ENCODE measurements around the gene CGNL1. TPM values are rescaled to one million over a fixed set of nuclear protein-coding genes. Genes with fewer than 3 reads are reported as not detected.

CGNL1 gene
- total and polyA plus RNA-seq, 8 donors, result 0.29 to 36.2 (median 19.5) TPM

GRCh38 chr15:57519806-57520205, 143.5 kb downstream of the CGNL1 start:
- no peak for TF ChIP-seq POLR2A (IDR thresholded peaks at IDR 0.05)
- no peak for TF ChIP-seq POLR2AphosphoS5 (IDR thresholded peaks at IDR 0.05)
- no peak for TF ChIP-seq EP300 (IDR thresholded peaks at IDR 0.05)
- TF ChIP-seq CTCF (IDR thresholded peaks at IDR 0.05), result no peak

GRCh38 chr15:57521503-57521902, 145.2 kb downstream of the CGNL1 start:
- Histone ChIP-seq H3K9me3 (no peaks in the 10 kb centered on the region), H3K36me3 (peaks cover 3 to 26% (median 20%) of the 10 kb centered on the region in 4 donors), H3K4me1 (peaks cover 11 to 45% (median 28%) of the 10 kb centered on the region in 4 donors), H3K27me3 (no peaks in the 10 kb centered on the region), H3K27ac (peak overlapping the region; percentile 18 to 70 (median 67)), H3K4me3 (no peak overlapping the region)
- no peak for DNase-seq
- 59 to 85% (median 77%) methylated on average over 2 of the region's 2 CpGs for WGBS, 5 donors
- TF ChIP-seq POLR2A (IDR thresholded peaks at IDR 0.05) (no peak), POLR2AphosphoS5 (IDR thresholded peaks at IDR 0.05) (no peak), EP300 (IDR thresholded peaks at IDR 0.05) (no peak)
- intact Hi-C loops (cut with DNase I; ENCODE audit: low total_unique reads), result loop anchor here (5.0 kb wide), 1 partner anchor 179 kb away; no protein-coding TSS in a partner anchor

More at GRCh38 chr15:57519806-57520205, 143.5 kb downstream of the CGNL1 start:
- H3K27me3 ChIP-seq, result no peaks in the 10 kb centered on the region
- 76 to 95% (median 87%) methylated on average over 4 of the region's 4 CpGs for WGBS, 5 donors
- H3K27ac ChIP-seq, result peak overlapping the region in 1 of 5 donors; percentile 14
- no peaks in the 10 kb centered on the region for H3K9me3 ChIP-seq
- H3K36me3 ChIP-seq, result peaks cover 3 to 26% (median 20%) of the 10 kb centered on the region in 4 donors
- peaks cover 9 to 36% (median 28%) of the 10 kb centered on the region in 4 donors for H3K4me1 ChIP-seq
- H3K4me3 ChIP-seq, result no peak overlapping the region
- intact Hi-C loops (cut with DNase I; ENCODE audit: low total_unique reads), result loop anchor here (5.0 kb wide), 1 partner anchor 178 kb away; no protein-coding TSS in a partner anchor
- DNase-seq, result no peak

- TF ChIP-seq POLR2AphosphoS5 (IDR thresholded peaks at IDR 0.05) (peak in 1 of 3 donors; percentile 47), POLR2A (IDR thresholded peaks at IDR 0.05) (no peak)
- intact Hi-C loops (cut with DNase I; ENCODE audit: low total_unique reads), result loop anchor here (5.0 kb wide), 1 partner anchor 180 kb away; no protein-coding TSS in a partner anchor
- H3K9me3 ChIP-seq, result no peaks in the 10 kb centered on the region
- peak overlapping the region; percentile 18 to 70 (median 67) for H3K27ac ChIP-seq
- H3K4me3 ChIP-seq, result no peak overlapping the region
- 30 to 61% (median 48%) methylated on average over 9 of the region's 9 CpGs for WGBS, 5 donors
- DNase-seq, result peak in 1 of 2 donors; percentile 78
- H3K36me3 ChIP-seq, result peaks cover 3 to 21% (median 16%) of the 10 kb centered on the region in 4 donors
- peaks cover 11 to 50% (median 28%) of the 10 kb centered on the region in 4 donors for H3K4me1 ChIP-seq
- no peaks in the 10 kb centered on the region for H3K27me3 ChIP-seq
These were observed 145.8 kb downstream of the CGNL1 start for GRCh38 chr15:57522148-57522547.

- DNase-seq, result no peak
- H3K27ac ChIP-seq, result peak overlapping the region in 1 of 5 donors; percentile 37
- peaks cover 0 to 17% (median 7%) of the 10 kb centered on the region in 4 donors for H3K36me3 ChIP-seq
- WGBS, 5 donors, result 83 to 94% (median 90%) methylated on average over 2 of the region's 2 CpGs
- no peaks in the 10 kb centered on the region for H3K9me3 ChIP-seq
- TF ChIP-seq POLR2AphosphoS5 (IDR thresholded peaks at IDR 0.05) (no peak), CTCF (IDR thresholded peaks at IDR 0.05) (no peak), EP300 (IDR thresholded peaks at IDR 0.05) (no peak), POLR2A (IDR thresholded peaks at IDR 0.05) (no peak)
- no peaks in the 10 kb centered on the region for H3K27me3 ChIP-seq
- intact Hi-C loops (cut with DNase I; ENCODE audit: low total_unique reads), result no loop called here
- H3K4me1 ChIP-seq, result peaks cover 11 to 57% (median 28%) of the 10 kb centered on the region in 4 donors
- no peak overlapping the region for H3K4me3 ChIP-seq
These were observed 149.3 kb downstream of the CGNL1 start for GRCh38 chr15:57525581-57525980.

GRCh38 chr15:57526076-57526475, 149.8 kb downstream of the CGNL1 start:
- no peaks in the 10 kb centered on the region for H3K27me3 ChIP-seq
- peaks cover 0 to 19% (median 7%) of the 10 kb centered on the region in 4 donors for H3K36me3 ChIP-seq
- TF ChIP-seq CTCF (IDR thresholded peaks at IDR 0.05), result no peak
- TF ChIP-seq POLR2AphosphoS5 (IDR thresholded peaks at IDR 0.05), result no peak
- TF ChIP-seq EP300 (IDR thresholded peaks at IDR 0.05), result no peak
- intact Hi-C loops (cut with DNase I; ENCODE audit: low total_unique reads), result no loop called here
- DNase-seq, result no peak
- H3K27ac ChIP-seq, result peak overlapping the region in 1 of 5 donors; percentile 37
- H3K4me3 ChIP-seq, result no peak overlapping the region
- H3K9me3 ChIP-seq, result no peaks in the 10 kb centered on the region
- H3K4me1 ChIP-seq, result peaks cover 11 to 57% (median 28%) of the 10 kb centered on the region in 4 donors
